SU-DHL-6 (cell line): ENCODE measurements around the gene RANBP3.

Source experiments
- H2AFZ ChIP-seq: fragments of 200-600 bp; sonication (generic); 2 replicates; pipeline ENCODE4 v1.6.1; 2014; ENCODE audit warnings: low read depth, mild to moderate bottlenecking, moderate library complexity, mixed read lengths, antibody characterized with exemption, low read length; ENCODE audit not compliant: severe bottlenecking
- H3F3A ChIP-seq: fragments of 200-600 bp; shearing (Covaris generic); 2 replicates; pipeline ENCODE4 v1.6.0; 2016; ENCODE audit warnings: antibody characterized with exemption, mild to moderate bottlenecking; ENCODE audit not compliant: insufficient read depth
- H3K27ac ChIP-seq: fragments of 200-600 bp; sonication (generic); 2 replicates; pipeline ENCODE4 v1.5.1; 2016; ENCODE audit warnings: low read depth, mild to moderate bottlenecking, low read length, moderate library complexity, mixed read lengths
- H3K27me3 ChIP-seq: fragments of 200-600 bp; sonication (generic), shearing (Covaris generic); 2 replicates; pipeline ENCODE4 v1.6.0; 2014; ENCODE audit warnings: mild to moderate bottlenecking, low read length
- H3K36me3 ChIP-seq: fragments of 200-600 bp; sonication (generic); 2 replicates; pipeline ENCODE4 v1.6.1; 2014; ENCODE audit warnings: mild to moderate bottlenecking, low read length, mixed read lengths
- H3K4me2 ChIP-seq: fragments of 300-600, 200-600 bp; shearing (Covaris generic), sonication (generic); 2 replicates; pipeline ENCODE4 v1.6.0; 2014; ENCODE audit warnings: low read length, low read depth, mild to moderate bottlenecking; ENCODE audit not compliant: poor library complexity, severe bottlenecking
- H3K4me3 ChIP-seq: fragments of 200-600 bp; sonication (generic); 2 replicates; pipeline ENCODE4 v1.5.1; 2014; ENCODE audit warnings: antibody characterized with exemption, low read length, mild to moderate bottlenecking, mixed read lengths; ENCODE audit not compliant: insufficient read depth, poor library complexity, severe bottlenecking
- H3K79me2 ChIP-seq: fragments of 200-600 bp; sonication (generic); 2 replicates; pipeline ENCODE4 v1.6.1; 2014; ENCODE audit warnings: mild to moderate bottlenecking, low read length, moderate library complexity; ENCODE audit not compliant: insufficient read depth
- H3K9ac ChIP-seq: fragments of 200-600 bp; sonication (generic); 2 replicates; pipeline ENCODE4 v1.7.0; 2014; ENCODE audit warnings: mild to moderate bottlenecking, low read length
- H3K9me2 ChIP-seq: fragments of 200-600 bp; sonication (generic); replicated peaks from 2 replicates; pipeline ENCODE4 v1.6.1; 2014; ENCODE audit warnings: low read length; ENCODE audit not compliant: insufficient read depth
- H3K9me3 ChIP-seq: fragments of 200-600 bp; sonication (generic); 2 replicates; pipeline ENCODE4 v1.6.1; 2014; ENCODE audit warnings: low read length, mixed read lengths; ENCODE audit not compliant: insufficient read depth
- H4K20me1 ChIP-seq: fragments of 200-600 bp; sonication (generic); 2 replicates; pipeline ENCODE4 v1.6.1; 2014; ENCODE audit warnings: low read depth, mild to moderate bottlenecking, antibody characterized with exemption, low read length, moderate library complexity, mixed read lengths
- EZH2phosphoT487 ChIP-seq: fragments of 200-600 bp; sonication (generic), shearing (Covaris generic); conservative IDR thresholded peaks from 2 replicates; pipeline ENCODE4 v1.6.1; 2018; ENCODE audit warnings: mild to moderate bottlenecking, antibody characterized with exemption, low read length, moderate library complexity, mixed read lengths
- TF ChIP-seq, protein P1 (sequence below): fragments of 200-600 bp; sonication (generic); IDR thresholded peaks from one replicate; pipeline ENCODE4 v1.5.1; 2017; ENCODE audit warnings: antibody characterized with exemption, mild to moderate bottlenecking, low read length, moderate library complexity; ENCODE audit not compliant: insufficient read depth, poor library complexity, severe bottlenecking

RANBP3 gene

GRCh38 chr19:5950741-5951140, 27.2 kb downstream of the RANBP3 start:
- no peak for TF ChIP-seq EZH2phosphoT487
- TF ChIP-seq, protein P1, sequence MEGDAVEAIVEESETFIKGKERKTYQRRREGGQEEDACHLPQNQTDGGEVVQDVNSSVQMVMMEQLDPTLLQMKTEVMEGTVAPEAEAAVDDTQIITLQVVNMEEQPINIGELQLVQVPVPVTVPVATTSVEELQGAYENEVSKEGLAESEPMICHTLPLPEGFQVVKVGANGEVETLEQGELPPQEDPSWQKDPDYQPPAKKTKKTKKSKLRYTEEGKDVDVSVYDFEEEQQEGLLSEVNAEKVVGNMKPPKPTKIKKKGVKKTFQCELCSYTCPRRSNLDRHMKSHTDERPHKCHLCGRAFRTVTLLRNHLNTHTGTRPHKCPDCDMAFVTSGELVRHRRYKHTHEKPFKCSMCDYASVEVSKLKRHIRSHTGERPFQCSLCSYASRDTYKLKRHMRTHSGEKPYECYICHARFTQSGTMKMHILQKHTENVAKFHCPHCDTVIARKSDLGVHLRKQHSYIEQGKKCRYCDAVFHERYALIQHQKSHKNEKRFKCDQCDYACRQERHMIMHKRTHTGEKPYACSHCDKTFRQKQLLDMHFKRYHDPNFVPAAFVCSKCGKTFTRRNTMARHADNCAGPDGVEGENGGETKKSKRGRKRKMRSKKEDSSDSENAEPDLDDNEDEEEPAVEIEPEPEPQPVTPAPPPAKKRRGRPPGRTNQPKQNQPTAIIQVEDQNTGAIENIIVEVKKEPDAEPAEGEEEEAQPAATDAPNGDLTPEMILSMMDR = no peak
- Histone ChIP-seq H3K9me2 (no peaks in the 10 kb centered on the region), H3K9ac (no peak overlapping the region), H3K4me3 (no peak overlapping the region), H2AFZ (no peak overlapping the region), H3F3A (peaks cover 15% of the 10 kb centered on the region; the same call in 1 of the 2 replicates), H3K36me3 (no peaks in the 10 kb centered on the region), H4K20me1 (peaks cover 18% of the 10 kb centered on the region; the same call in 1 of the 2 replicates), H3K4me2 (no peak overlapping the region), H3K9me3 (no peaks in the 10 kb centered on the region), H3K79me2 (peaks cover 99% of the 10 kb centered on the region), H3K27ac (no peak overlapping the region), H3K27me3 (no peaks in the 10 kb centered on the region)

DNA sequence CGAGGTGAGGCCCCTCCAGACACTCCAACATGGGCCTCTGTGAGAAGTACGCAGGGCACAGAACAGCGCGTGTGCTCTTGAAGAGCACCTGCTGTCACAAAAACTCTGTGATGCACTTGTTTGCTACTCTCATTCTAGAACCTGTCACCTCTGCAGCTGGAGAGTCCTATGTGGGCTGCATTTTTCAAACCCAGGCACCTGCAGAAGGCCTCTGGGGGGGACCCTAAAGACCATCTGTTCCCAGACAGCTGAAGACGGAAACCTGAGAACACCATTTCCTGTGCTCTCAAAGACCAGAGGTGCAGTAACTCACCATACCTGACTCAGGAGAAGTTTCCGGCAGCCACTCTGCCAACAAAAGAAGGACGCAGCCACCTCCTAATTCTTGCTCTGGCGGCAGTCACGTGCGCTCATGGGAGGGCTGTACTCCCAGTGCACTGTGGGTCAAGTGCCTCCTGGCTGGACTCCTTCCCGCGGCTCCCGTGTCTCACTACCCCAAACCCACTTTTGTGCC, 28.1 kb downstream of the RANBP3 start:
- Histone ChIP-seq H3K9me2 (no peaks in the 10 kb centered on the region), H3F3A (peaks cover 15% of the 10 kb centered on the region; the same call in 1 of the 2 replicates), H3K9me3 (no peaks in the 10 kb centered on the region), H4K20me1 (peaks cover 12% of the 10 kb centered on the region; the same call in 1 of the 2 replicates), H3K9ac (0 out of 2 replicates have a peak overlapping the region, but pooled peaks have one; percentile 8), H2AFZ (no peak overlapping the region), H3K4me2 (peak overlapping the region; percentile 11), H3K27me3 (no peaks in the 10 kb centered on the region), H3K4me3 (no peak overlapping the region), H3K36me3 (no peaks in the 10 kb centered on the region), H3K27ac (peak overlapping the region; percentile 67), H3K79me2 (peaks cover 99% of the 10 kb centered on the region)
- TF ChIP-seq, protein P1 = no peak
- TF ChIP-seq EZH2phosphoT487 = no peak

GRCh38 chr19:5948752-5949564, 29.0 kb downstream of the RANBP3 start:
- TF ChIP-seq, protein P1 = no peak
- TF ChIP-seq EZH2phosphoT487 = no peak
- Histone ChIP-seq H3K9me3 (no peaks in the 10 kb centered on the region), H3F3A (peaks cover 15% of the 10 kb centered on the region; the same call in 1 of the 2 replicates), H3K4me2 (no peak overlapping the region), H3K36me3 (no peaks in the 10 kb centered on the region), H3K9ac (no peak overlapping the region), H3K4me3 (no peak overlapping the region), H2AFZ (no peak overlapping the region), H4K20me1 (peaks cover 11% of the 10 kb centered on the region; the same call in 1 of the 2 replicates), H3K79me2 (peaks cover 99% of the 10 kb centered on the region), H3K27ac (peak overlapping the region; percentile 67), H3K9me2 (no peaks in the 10 kb centered on the region), H3K27me3 (no peaks in the 10 kb centered on the region)
